IPS-20b (cell line): ENCODE measurements around the gene MYOG.

Experiments
- H3K27ac ChIP-seq: one replicate; pipeline ENCODE4 v1.5.1; 2013; ENCODE audit warnings: low read length
- H3K27me3 ChIP-seq: 2 replicates; pipeline ENCODE4 v1.6.1; 2013; ENCODE audit warnings: mild to moderate bottlenecking, low read length, inconsistent platforms; ENCODE audit not compliant: insufficient read depth
- H3K36me3 ChIP-seq: 2 replicates; pipeline ENCODE4 v1.6.1; 2013; ENCODE audit warnings: low read depth, mild to moderate bottlenecking, inconsistent platforms, low read length, moderate library complexity; ENCODE audit not compliant: insufficient read depth
- H3K4me1 ChIP-seq: 2 replicates; pipeline ENCODE4 v1.6.1; 2013; ENCODE audit warnings: mild to moderate bottlenecking, control low read depth, inconsistent platforms, low read length, moderate library complexity; ENCODE audit not compliant: insufficient read depth
- H3K4me3 ChIP-seq: 2 replicates; pipeline ENCODE4 v1.5.1; 2013; ENCODE audit warnings: mild to moderate bottlenecking, low read length, inconsistent platforms
- H3K9ac ChIP-seq: 2 replicates; pipeline ENCODE4 v1.6.1; 2013; ENCODE audit warnings: low read depth, mild to moderate bottlenecking, inconsistent platforms, low read length, moderate library complexity
- H3K9me3 ChIP-seq: 2 replicates; pipeline ENCODE4 v1.6.1; 2013; ENCODE audit warnings: mild to moderate bottlenecking, low read depth, low read length, inconsistent platforms; ENCODE audit not compliant: insufficient read depth

MYOG gene

DNA sequence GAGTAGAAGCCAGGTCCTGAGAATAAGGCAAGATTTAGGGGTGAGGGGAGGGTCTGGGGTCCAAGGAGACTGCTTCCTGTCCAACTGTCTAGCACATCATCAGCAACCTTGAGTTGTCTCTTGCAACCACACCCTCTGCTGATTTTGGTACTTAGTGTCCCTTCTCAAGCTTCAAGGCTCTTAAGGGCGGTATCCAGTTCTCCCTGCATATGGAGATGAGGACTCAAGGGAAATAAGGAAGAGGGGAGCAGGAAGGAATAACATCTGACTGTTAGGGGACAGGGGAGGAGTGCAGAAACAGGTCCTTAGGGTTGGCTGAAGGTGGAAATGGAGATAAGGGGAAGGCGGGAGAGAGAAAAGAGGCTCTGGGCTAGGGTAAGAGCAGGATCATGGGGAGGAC is 12.3 kb downstream of the MYOG start:
- no peak overlapping the region for H3K4me3 ChIP-seq
- no peaks in the 10 kb centered on the region for H3K9me3 ChIP-seq
- peaks cover 50% of the 10 kb centered on the region for H3K27me3 ChIP-seq
- H3K27ac ChIP-seq = no peak overlapping the region
- H3K36me3 ChIP-seq = no peaks in the 10 kb centered on the region
- no peak overlapping the region for H3K9ac ChIP-seq
- H3K4me1 ChIP-seq = no peaks in the 10 kb centered on the region

DNA sequence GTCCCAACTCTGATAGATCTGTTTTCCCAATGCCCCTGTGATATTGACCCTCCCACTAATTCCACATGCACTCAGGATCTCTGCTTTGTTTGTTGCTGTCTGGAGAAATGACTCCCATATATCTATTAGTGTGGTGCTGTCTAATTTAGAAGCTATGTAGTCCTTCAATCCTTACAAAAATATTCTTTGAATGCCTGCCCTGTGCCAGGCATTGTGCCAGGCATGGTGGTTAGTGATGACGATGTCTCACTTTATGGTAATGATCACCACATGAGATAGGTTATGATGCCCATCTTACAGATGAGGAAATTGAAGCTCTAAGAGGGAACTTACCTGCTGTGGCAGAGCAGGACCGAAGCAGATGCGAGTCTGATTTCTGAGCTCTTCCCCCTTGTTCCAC is 12.9 kb downstream of the MYOG start:
- Histone ChIP-seq H3K36me3 (no peaks in the 10 kb centered on the region), H3K27me3 (peaks cover 50% of the 10 kb centered on the region), H3K4me1 (no peaks in the 10 kb centered on the region), H3K4me3 (no peak overlapping the region), H3K9me3 (no peaks in the 10 kb centered on the region), H3K9ac (no peak overlapping the region), H3K27ac (no peak overlapping the region)

DNA sequence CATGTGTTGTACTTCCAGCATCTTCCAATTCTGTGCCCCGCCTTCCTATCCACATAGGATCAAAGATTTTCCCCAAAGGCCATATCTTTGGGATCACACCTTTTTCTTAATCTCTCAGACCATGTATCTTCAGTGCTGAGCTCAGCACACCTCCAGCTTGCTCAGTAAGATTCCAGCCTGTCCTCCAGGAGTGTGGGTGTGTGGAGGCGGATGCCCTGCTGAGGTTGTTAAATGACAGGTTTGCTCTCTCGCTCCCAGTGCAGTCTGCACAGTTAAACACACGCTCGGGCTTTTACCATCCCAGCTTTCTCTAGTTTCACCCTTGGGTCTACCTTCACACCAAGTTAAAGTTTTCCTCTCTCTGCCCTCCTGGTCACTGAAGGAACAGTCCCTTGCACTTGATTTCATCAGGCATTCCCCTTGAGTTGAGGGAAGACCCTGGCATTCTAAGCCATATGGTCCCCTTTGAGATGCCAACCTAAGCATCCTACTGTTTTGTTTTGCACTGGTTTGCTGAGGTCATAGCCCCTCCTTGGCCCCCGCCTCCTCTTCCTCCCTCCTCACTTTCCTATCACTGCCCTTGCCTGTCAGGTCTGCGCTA is 13.7 kb downstream of the MYOG start:
- Histone ChIP-seq H3K27me3 (peaks cover 43% of the 10 kb centered on the region), H3K36me3 (no peaks in the 10 kb centered on the region)

DNA sequence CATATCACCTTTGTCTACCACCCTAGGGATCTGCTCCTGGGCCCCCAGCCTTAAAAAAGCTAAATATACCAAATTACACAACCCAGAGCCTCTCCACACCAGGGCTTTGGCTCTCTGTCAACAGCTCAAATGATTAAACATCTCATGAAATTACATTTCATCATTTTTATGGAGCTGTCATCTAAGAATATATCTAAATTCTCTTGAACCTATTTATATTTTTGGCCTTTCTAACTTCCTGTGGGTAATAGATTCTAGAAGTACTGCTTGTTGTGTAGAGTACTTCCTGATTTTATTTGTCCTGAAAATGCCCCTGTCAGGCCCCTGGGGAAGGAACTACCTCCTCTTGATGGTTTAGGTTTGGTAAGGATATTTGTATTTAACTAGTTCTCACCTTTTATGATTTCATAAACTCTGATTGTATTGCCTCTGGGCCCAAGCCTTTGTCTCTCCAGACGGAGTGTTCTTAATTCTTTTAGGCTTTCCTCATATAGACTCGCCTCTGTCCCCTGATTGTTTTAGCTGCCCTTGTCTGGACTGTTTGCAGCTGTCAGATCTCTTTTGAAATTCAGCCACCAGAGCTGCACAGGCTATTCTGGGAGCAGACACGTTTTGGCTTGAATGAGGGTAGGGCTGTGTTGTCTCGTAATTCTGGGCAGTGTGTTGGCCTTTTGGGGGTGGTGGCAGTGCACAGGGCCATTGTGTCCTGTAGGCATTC is 16.6 kb downstream of the MYOG start:
- Histone ChIP-seq H3K4me3 (no peak overlapping the region), H3K9me3 (no peaks in the 10 kb centered on the region), H3K36me3 (no peaks in the 10 kb centered on the region), H3K4me1 (no peaks in the 10 kb centered on the region), H3K27ac (no peak overlapping the region), H3K27me3 (peaks cover 14% of the 10 kb centered on the region; the same call in 1 of the 2 replicates), H3K9ac (no peak overlapping the region; the same call in 1 of the 2 replicates)

More for the DNA sequence above, 13.7 kb downstream of the MYOG start:
- H3K9me3 ChIP-seq = no peaks in the 10 kb centered on the region
- H3K9ac ChIP-seq = no peak overlapping the region
- H3K4me3 ChIP-seq = no peak overlapping the region
- H3K4me1 ChIP-seq = no peaks in the 10 kb centered on the region
- H3K27ac ChIP-seq = no peak overlapping the region

DNA sequence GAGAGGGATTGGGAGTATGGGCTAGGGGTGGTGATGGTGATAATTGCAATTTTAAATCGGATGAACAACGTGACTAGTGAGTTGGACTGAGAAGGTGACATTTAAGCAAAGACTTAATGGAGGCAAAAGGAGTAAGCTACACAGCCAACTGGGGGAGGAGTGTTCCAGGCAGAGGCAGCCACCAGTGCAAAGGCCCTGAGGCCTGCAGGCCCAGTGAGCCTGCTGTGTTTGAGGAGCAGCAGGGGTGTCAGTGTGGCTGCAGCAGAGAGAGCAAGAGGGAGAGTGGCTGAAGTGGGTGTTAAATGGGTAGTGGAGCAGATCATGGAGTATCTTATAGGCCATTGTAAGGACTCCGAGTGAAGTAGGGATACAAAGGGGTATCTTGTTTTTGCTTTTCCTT is 18.8 kb downstream of the MYOG start:
- H3K27me3 ChIP-seq = no peaks in the 10 kb centered on the region
- no peak overlapping the region for H3K27ac ChIP-seq
- H3K9ac ChIP-seq = no peak overlapping the region
- no peaks in the 10 kb centered on the region for H3K4me1 ChIP-seq
- no peak overlapping the region for H3K4me3 ChIP-seq
- no peaks in the 10 kb centered on the region for H3K9me3 ChIP-seq
- H3K36me3 ChIP-seq = no peaks in the 10 kb centered on the region

DNA sequence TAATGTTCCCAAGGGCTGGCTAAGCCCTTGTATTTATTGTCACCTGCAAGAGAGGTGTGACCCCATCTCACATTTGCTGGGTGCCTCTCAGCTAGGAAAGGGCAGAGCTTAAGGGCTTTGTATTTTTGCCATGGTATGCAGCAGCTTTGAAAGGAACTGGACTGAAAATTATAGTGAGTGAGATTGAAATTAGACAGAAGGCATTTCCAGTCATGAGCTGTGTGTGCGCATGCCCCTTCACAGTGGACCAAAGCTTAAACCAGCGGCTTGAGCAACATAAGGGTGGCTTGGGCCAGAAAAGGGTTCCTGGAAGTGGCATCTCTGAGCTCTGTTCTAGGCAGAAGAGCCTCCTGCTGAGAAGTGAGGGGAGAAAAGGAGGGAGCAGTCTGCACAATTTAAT is 19.8 kb downstream of the MYOG start:
- no peaks in the 10 kb centered on the region for H3K36me3 ChIP-seq
- H3K4me3 ChIP-seq = no peak overlapping the region
- no peak overlapping the region for H3K9ac ChIP-seq
- H3K27me3 ChIP-seq = no peaks in the 10 kb centered on the region
- H3K9me3 ChIP-seq = no peaks in the 10 kb centered on the region; the same call in 1 of the 2 replicates
- H3K27ac ChIP-seq = no peak overlapping the region
- no peaks in the 10 kb centered on the region for H3K4me1 ChIP-seq

DNA sequence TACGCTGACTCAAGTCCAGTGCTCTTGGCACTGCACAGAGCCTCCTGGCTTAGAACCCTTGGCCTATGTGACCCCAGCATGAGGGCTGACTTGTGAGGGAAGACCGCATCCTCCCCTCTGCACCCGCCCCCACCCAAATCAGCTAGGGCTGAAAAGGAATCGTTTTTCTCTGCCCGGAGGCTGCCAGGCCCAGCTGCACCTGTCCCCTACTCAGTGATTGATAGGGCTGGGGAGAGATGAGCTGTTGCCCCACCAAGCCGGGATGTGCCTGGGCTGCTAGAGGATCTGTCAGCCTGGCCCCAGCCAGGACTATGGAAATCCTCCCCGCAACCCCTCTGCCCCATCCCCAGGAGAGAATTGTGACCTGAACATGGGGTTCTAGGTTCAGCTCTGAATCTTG is 20.6 kb downstream of the MYOG start:
- H3K27me3 ChIP-seq = no peaks in the 10 kb centered on the region
- H3K9ac ChIP-seq = no peak overlapping the region
- H3K4me1 ChIP-seq = no peaks in the 10 kb centered on the region
- no peak overlapping the region for H3K27ac ChIP-seq
- no peak overlapping the region for H3K4me3 ChIP-seq
- H3K9me3 ChIP-seq = no peaks in the 10 kb centered on the region; the same call in 1 of the 2 replicates
- no peaks in the 10 kb centered on the region for H3K36me3 ChIP-seq

DNA sequence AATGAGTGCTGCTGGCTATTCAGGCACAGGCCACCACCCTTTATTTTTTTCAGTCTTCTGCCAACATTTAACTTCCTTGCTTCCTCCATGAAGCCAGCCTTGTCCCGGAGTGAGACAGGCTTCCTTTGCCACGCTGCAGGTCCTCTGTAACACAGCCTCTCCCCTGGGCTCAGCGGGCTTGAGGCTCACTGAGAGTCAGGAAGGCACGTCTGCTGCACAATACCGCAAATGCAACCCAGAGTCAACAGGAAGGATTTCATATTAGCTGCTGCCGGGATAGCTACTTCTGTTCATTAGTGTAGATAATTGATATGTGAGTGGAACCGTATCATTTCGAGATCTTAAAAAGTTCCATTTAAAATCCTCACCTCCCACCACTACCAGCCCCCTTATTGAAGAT is 22.5 kb downstream of the MYOG start:
- no peak overlapping the region for H3K9ac ChIP-seq
- no peak overlapping the region for H3K4me3 ChIP-seq
- no peak overlapping the region for H3K27ac ChIP-seq

DNA sequence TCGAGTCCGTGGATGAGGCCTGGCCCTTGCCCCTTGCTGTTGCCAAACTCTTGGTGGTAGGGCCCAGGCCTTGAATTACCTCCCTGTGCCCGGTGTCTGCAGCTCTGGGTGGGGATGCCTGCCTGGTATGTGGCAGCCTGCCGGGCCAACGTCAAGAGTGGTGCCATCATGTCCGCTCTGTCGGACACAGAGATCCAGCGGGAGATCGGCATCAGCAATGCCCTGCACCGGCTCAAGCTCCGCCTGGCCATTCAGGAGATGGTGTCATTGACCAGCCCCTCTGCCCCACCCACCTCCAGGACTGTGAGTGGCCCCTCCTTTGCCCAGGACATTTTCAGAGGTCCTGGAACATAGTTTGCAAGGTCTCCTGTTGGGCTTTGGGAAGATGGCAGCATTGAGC is 25.7 kb downstream of the MYOG start:
- no peaks in the 10 kb centered on the region for H3K36me3 ChIP-seq
- peaks cover 6% of the 10 kb centered on the region; the same call in 1 of the 2 replicates for H3K4me1 ChIP-seq

More for the DNA sequence above, 22.5 kb downstream of the MYOG start:
- Histone ChIP-seq H3K9me3 (no peaks in the 10 kb centered on the region; the same call in 1 of the 2 replicates), H3K27me3 (no peaks in the 10 kb centered on the region), H3K4me1 (no peaks in the 10 kb centered on the region), H3K36me3 (no peaks in the 10 kb centered on the region)

DNA sequence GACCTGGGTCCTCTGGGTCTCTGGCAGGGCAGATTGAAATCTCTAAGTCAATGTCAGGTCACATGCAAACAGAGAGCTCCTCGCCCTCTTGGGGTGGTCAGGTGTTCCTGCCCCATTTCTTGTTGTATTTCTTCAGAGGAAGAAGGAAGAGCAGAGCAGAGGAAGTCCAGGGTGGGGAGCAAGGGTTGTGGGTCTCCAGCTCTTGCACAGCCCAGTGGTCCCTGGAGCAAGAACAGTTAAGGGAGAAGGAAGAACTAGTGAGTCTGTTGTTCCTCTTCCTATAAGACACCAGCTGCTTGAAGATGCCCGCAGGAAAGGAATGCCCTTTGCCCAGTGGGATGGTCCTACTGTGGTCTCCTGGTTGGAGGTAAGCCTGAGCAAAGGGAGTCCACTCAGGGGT is 26.3 kb downstream of the MYOG start:
- no peaks in the 10 kb centered on the region; the same call in 1 of the 2 replicates for H3K9me3 ChIP-seq
- H3K36me3 ChIP-seq = no peaks in the 10 kb centered on the region
- H3K4me1 ChIP-seq = peaks cover 12% of the 10 kb centered on the region
- no peak overlapping the region for H3K27ac ChIP-seq
- no peak overlapping the region for H3K4me3 ChIP-seq
- no peak overlapping the region for H3K9ac ChIP-seq
- H3K27me3 ChIP-seq = no peaks in the 10 kb centered on the region

More for the DNA sequence above, 25.7 kb downstream of the MYOG start:
- no peaks in the 10 kb centered on the region; the same call in 1 of the 2 replicates for H3K9me3 ChIP-seq
- H3K9ac ChIP-seq = no peak overlapping the region
- no peak overlapping the region for H3K27ac ChIP-seq
- no peak overlapping the region for H3K4me3 ChIP-seq
- H3K27me3 ChIP-seq = no peaks in the 10 kb centered on the region

DNA sequence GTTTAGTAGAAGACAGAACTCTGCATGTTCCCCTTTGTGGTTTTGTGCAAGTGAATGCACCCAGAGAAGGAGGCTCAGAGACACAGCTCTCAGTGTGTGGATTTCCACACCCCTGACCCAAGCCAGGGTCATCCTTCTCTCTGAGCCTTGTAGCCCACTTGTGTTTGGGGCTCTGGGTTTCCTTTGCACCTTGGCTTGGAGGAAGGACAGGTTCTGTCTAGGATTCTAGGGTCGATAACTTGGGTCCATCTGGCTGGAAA is 27.2 kb downstream of the MYOG start:
- Histone ChIP-seq H3K9ac (no peak overlapping the region), H3K4me3 (no peak overlapping the region), H3K27me3 (no peaks in the 10 kb centered on the region), H3K27ac (no peak overlapping the region), H3K4me1 (peaks cover 19% of the 10 kb centered on the region), H3K9me3 (no peaks in the 10 kb centered on the region; the same call in 1 of the 2 replicates), H3K36me3 (no peaks in the 10 kb centered on the region)

DNA sequence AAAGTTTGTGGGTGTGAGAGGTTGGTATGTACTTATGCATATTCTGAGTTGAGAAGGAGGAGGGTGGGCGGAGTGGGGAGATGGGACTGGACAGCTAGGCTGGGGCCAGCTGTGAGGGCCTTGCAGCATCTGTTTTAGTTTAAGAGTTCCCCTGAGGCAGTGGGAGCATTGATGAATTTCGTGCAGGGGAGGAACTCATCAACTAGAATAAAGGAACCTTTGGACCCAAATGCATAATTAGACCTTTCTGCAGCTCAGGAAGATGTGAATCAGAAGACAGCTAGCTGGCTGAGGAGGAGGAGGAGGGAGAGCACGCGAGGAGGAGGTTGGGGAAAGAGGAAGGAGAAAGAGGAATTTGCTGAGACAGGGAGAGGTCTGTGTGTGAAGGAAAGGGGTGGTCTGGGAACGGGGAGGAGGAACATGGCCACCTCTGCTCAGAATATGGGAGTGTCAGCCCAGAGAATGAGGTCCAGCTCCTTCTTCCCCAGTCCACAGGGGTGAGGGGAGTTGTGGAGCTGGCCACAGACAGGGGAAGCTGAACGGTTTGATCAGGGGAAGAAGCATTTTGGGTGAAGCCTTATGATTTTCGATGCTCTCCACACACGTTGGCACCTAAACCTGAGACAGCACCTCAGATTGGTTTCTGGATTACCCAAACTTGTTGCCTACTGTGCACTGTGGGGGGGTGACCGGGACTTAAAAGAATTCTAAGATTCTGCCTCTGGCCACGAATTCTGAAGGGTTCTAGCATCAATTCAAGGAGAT is 27.7 kb downstream of the MYOG start:
- Histone ChIP-seq H3K27ac (no peak overlapping the region), H3K4me3 (no peak overlapping the region), H3K9ac (no peak overlapping the region), H3K36me3 (no peaks in the 10 kb centered on the region), H3K27me3 (no peaks in the 10 kb centered on the region), H3K4me1 (peaks cover 22% of the 10 kb centered on the region), H3K9me3 (no peaks in the 10 kb centered on the region; the same call in 1 of the 2 replicates)
